GM23338 (cell line): ENCODE results near the gene CTTN. TPM values are rescaled to one million over a fixed set of nuclear protein-coding genes. Genes with fewer than 3 reads are reported as not detected.

Experiments used
- ATAC-seq: fragments of 200-7000 bp; cut with Tn5 transposase; 3 replicates; pipeline ENCODE4 v1.9.1; 2020
- DNase-seq: peaks from one replicate; pipeline ENCODE4 v3.0.0-alpha.2; 2015; ENCODE audit warnings: low spot score
- H2AFZ ChIP-seq: fragments of 200-600 bp; sonication (generic); 2 replicates; pipeline ENCODE4 v1.8.0; 2016; ENCODE audit warnings: antibody characterized with exemption, mild to moderate bottlenecking, moderate library complexity
- H3F3A ChIP-seq: fragments of 200-600 bp; sonication (generic); replicated peaks from 2 replicates; pipeline ENCODE4 v1.8.0; 2017; ENCODE audit warnings: antibody characterized with exemption, mixed run types, low read depth
- H3K27ac ChIP-seq: fragments of 200-600 bp; sonication (generic); 2 replicates; pipeline ENCODE4 v1.6.1; 2016; ENCODE audit warnings: low read depth
- H3K27me3 ChIP-seq: fragments of 200-600 bp; sonication (generic); 2 replicates; pipeline ENCODE4 v1.8.0; 2016; ENCODE audit warnings: mild to moderate bottlenecking, mixed run types, moderate library complexity; ENCODE audit not compliant: insufficient read depth
- H3K36me3 ChIP-seq: fragments of 200-600 bp; sonication (generic); 2 replicates; pipeline ENCODE4 v1.8.0; 2016; ENCODE audit warnings: mild to moderate bottlenecking; ENCODE audit not compliant: insufficient read depth
- H3K4me1 ChIP-seq: fragments of 200-600 bp; sonication (generic); 2 replicates; pipeline ENCODE4 v1.8.0; 2016; ENCODE audit warnings: mild to moderate bottlenecking, moderate library complexity; ENCODE audit not compliant: insufficient read depth
- H3K4me2 ChIP-seq: fragments of 200-600 bp; sonication (generic); 2 replicates; pipeline ENCODE4 v1.7.1; 2017; ENCODE audit warnings: mixed run types
- H3K4me3 ChIP-seq: fragments of 200-600 bp; sonication (generic); 2 replicates; pipeline ENCODE4 v1.6.1; 2016; ENCODE audit warnings: mixed run types
- H3K79me2 ChIP-seq: fragments of 200-600 bp; sonication (generic); replicated peaks from 2 replicates; pipeline ENCODE4 v1.8.0; 2017; ENCODE audit warnings: mild to moderate bottlenecking; ENCODE audit not compliant: insufficient read depth
- H3K9me2 ChIP-seq: fragments of 200-600 bp; sonication (generic); 2 replicates; pipeline ENCODE4 v1.8.0; 2017; ENCODE audit not compliant: insufficient read depth
- H4K20me1 ChIP-seq: fragments of 200-600 bp; sonication (generic); replicated peaks from 2 replicates; pipeline ENCODE4 v1.8.0; 2017; ENCODE audit warnings: mild to moderate bottlenecking; ENCODE audit not compliant: insufficient read depth
- H3K27ac Mint-ChIP-seq: 2 replicates; pipeline ENCODE4 v1.8.0; 2020; ENCODE audit warnings: inconsistent platforms, mild to moderate bottlenecking, moderate library complexity, mixed read lengths
- H3K27me3 Mint-ChIP-seq: 3 replicates; pipeline ENCODE4 v1.8.0; 2022; ENCODE audit warnings: low read depth, mild to moderate bottlenecking, moderate library complexity, mixed read lengths, inconsistent platforms; ENCODE audit not compliant: insufficient read depth, poor library complexity
- H3K36me3 Mint-ChIP-seq: 3 replicates; pipeline ENCODE4 v1.8.0; 2021; ENCODE audit warnings: low read depth, mild to moderate bottlenecking, inconsistent platforms, moderate library complexity, mixed read lengths
- H3K4me1 Mint-ChIP-seq: 3 replicates; pipeline ENCODE4 v1.8.0; 2020; ENCODE audit warnings: mild to moderate bottlenecking, inconsistent platforms, mixed read lengths
- H3K4me3 Mint-ChIP-seq: 3 replicates; pipeline ENCODE4 v1.8.0; 2021; ENCODE audit warnings: moderate library complexity, mild to moderate bottlenecking, inconsistent platforms, mixed read lengths
- H3K9me3 Mint-ChIP-seq: 3 replicates; pipeline ENCODE4 v1.8.0; 2020; ENCODE audit warnings: moderate library complexity, mild to moderate bottlenecking, inconsistent platforms, mixed read lengths
- CTCF ChIP-seq, 2 experiments: fragments of 200-600 bp in 1 of 2; sonication (generic) in 1 of 2; conservative IDR thresholded peaks; 2 replicates each; pipeline versions ENCODE4 v1.5.1 to v1.6.1; 2016 to 2017; ENCODE audit warnings: antibody characterized with exemption in 2 of 2, low read depth in 2 of 2, mild to moderate bottlenecking in 2 of 2, moderate library complexity in 1 of 2
- ETS1 ChIP-seq: IDR thresholded peaks from 2 replicates; pipeline ENCODE4 v1.6.1; 2016; ENCODE audit warnings: antibody characterized with exemption
- ZNF462 ChIP-seq: fragments of 250-450 bp; sonication (Bioruptor Pico); IDR thresholded peaks from 2 replicates; pipeline ENCODE4 v1.5.0; 2020; ENCODE audit warnings: mild to moderate bottlenecking, moderate library complexity
- polyA plus RNA-seq: library from polyadenylated mRNA; unstranded; fragments of >200 nt; fragmentation: Nextera tagmentation; extraction: Ambion mirVana; gene quantifications from 2 replicates; pipeline ENCODE4 v1.2.1, GENCODE V29; 2016
- total RNA-seq: library from RNA; depleted of rRNA; stranded (reverse); fragments of >200 nt; shearing (Covaris generic); gene quantifications from 2 replicates; pipeline ENCODE4 v1.2.3, GENCODE V29; 2014

CTTN gene
- total and polyA plus RNA-seq, 2 experiments from 2014 or later, result 163 to 343 TPM

GRCh38 chr11:70377645-70378044 is 20.7 kb upstream of the CTTN start (continued):
- no peak for TF ChIP-seq ETS1

- ATAC-seq, result peak; percentile 45
- H3K4me1 Mint-ChIP-seq, result peaks cover 18% of the 10 kb centered on the region
Measured at GRCh38 chr11:70378506-70379134, 19.7 kb upstream of the CTTN start.

More at GRCh38 chr11:70378506-70379134, 19.7 kb upstream of the CTTN start:
- peaks cover 7% of the 10 kb centered on the region; the same call in 1 of the 2 replicates for H3F3A ChIP-seq
- no peaks in the 10 kb centered on the region for H3K9me3 Mint-ChIP-seq
- peaks cover 57% of the 10 kb centered on the region for H3K36me3 Mint-ChIP-seq
- peak overlapping the region; percentile 27; the same call in 1 of the 2 replicates for H3K27ac ChIP-seq
- H3K27me3 Mint-ChIP-seq, result peaks cover 9% of the 10 kb centered on the region
- H2AFZ ChIP-seq, result no peak overlapping the region
- H3K27ac Mint-ChIP-seq, result no peak overlapping the region
- H3K79me2 ChIP-seq, result 0 out of 2 replicates have a peak, but pooled peaks cover 7% of the 10 kb centered on the region
- H3K4me3 ChIP-seq, result no peak overlapping the region
- H4K20me1 ChIP-seq, result peaks cover 15% of the 10 kb centered on the region; the same call in 1 of the 2 replicates
- peaks cover 20% of the 10 kb centered on the region for H3K4me1 ChIP-seq
- peaks cover 38% of the 10 kb centered on the region for H3K36me3 ChIP-seq
- no peaks in the 10 kb centered on the region for H3K27me3 ChIP-seq
- no peaks in the 10 kb centered on the region for H3K9me2 ChIP-seq
- DNase-seq, result peak; percentile 42
- TF ChIP-seq ZNF462 (CRISPR knock-in tag) (no peak), CTCF (conservative IDR thresholded peaks at IDR 0.05; ENCODE audit: low read depth in 2 of 2) (peak; percentile 37 to 42)
- no peak overlapping the region for H3K4me2 ChIP-seq
- H3K4me3 Mint-ChIP-seq, result no peak overlapping the region
